GM18498 (cell line): Measurements from ENCODE around the gene FRMD4A.

Experiments used
- ATAC-seq: cut with Tn5 transposase; IDR thresholded peaks from one replicate; pipeline ENCODE4 v1.9.1; 2021; ENCODE audit warnings: mild to moderate bottlenecking, moderate library complexity; ENCODE audit not compliant: unreplicated experiment

Gene FRMD4A

DNA sequence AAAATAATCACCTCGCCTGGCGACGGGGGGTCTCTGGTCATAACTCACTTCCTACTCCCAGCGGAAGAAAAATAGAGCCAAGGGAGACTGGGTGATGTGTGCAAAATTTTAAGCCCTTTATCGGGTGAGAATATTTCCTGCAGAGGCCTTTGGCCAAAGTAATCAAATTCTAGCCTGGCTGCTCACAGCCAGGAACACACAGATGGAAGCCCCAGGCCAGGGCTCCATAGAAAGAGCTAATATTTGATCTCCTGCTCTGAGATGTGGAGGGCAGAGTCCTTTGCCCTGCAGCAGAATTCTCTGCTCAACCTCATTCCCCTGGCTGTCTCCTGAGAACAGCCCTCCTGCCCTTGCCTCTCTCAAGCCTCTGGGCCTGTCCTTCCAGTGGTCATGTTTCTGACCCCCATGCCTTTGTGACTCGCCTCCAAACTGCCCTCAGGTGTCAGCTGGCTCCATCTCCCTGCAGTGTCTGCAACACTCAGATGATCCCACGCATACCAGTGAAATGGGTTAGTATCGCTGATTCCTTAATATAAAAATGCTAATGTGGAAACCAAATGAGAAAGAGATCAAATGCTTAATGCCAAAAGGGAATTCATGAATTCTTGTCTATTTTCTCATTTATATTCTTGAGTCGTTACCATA lies 34.5 kb downstream of the FRMD4A start:
- no peak for ATAC-seq

DNA sequence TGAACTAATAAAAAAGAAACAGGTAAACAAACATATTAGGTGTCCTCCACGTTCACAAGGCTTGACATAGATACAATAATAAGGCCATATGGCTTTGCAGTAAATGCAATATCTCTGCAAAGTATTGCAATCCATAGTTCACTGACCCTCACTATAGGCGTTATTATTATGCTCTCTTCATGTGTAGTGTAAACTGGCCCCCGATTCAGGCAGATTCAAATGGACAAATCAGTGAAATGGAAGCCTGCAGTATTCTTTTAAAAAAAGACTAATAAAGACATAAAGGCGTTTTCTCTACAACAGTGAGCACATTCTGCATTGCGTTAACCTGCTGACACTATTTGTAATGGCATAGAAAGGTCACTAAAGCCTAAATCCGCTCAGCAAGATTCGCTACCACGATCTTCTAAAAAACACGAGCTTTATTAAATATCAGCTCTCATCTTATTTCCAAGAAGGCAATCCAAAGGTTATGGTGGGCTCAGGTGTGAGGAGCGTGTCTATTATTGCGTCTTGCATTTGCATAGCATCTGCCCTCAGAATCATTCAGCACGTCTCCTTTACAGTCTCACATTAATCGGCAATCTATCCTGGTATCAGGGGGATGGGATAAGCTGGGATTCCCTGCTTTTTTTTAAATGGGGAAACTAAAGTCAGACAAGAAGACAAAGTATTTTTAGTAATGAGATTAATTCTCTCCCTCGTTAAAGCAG lies 36.2 kb downstream of the FRMD4A start:
- no peak for ATAC-seq

DNA sequence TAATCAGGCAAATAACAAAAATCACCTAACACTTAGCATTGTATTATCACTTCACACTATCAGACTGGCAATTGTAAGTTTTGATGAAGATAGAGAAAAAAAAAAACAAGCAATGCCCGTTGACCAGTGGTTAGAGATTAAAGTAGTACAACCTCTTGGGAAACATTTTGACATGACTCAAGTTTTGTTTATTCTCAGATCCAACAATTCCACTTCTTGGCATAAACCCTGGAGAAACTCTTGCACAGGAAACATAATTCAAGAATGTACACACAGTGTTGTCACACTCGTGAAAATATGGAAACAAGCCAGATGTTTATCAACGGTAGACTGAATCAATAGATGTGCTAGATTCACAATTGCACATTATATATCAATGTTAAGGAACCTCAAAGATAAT lies 37.2 kb downstream of the FRMD4A start:
- no peak for ATAC-seq

DNA sequence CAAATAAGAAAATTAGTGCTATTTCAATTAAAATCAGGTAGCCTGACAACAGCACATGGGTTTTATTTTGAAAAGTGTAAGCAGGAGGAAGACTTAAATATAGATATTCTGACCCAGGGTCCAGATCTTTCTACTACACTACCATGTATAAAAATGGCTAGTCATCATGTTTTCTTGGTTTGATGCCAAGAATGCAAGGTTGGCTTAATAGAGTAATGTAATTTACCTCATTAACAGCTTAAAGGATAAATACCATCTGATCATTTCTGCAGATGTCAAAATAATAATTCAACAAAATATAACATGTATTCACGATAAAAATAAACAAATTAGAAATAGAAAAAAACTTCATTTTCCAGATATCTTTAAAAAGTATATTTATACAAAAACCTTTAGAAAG lies 39.4 kb downstream of the FRMD4A start:
- ATAC-seq: no peak

DNA sequence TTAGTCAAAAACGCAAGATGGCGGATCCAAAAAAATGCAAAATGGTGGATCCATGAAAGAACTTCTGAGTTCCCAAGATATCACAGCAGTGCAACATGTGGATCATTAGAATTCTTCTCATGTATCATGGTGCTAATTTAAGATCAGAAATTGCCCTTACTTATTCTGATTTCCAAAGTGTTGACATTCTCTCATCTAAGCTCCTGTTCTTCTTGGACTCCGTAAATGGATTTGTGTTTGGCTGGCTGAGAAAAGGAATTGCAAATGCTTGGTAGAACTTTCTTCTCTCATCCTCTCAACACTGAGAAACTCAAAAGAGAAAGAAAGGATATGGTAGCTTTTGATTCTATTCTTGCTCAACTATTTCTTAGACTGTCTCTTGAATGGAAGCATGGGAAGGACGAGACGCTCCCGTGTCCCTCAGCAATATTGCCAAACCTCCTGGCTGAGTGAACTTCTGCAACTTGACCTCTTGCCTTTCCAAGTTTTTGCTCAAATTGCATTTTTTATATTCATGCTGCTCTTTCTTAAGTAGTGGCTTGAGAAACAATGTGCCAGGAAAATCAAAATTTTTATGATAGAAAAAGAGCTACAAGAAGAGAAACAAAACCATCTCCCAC lies 44.7 kb downstream of the FRMD4A start:
- no peak for ATAC-seq

DNA sequence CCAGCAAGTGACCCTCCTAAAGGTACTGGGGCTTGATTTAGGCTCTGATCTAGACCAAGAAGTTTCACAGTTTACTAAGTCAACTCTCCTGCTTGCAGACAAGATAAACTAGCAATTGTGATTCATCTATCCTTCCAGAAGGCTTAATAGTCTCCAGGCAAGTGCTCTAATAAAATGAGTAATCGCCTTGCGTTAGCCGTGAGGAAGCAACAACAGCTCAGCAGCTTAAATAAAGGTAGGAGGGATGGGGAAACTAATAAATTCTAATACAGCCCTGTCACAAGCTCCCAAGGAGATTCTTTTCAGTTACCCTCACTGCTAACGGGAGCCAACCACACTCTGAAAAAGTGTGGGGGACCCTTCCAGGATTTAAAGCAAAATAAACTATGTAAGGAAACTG lies 48.4 kb downstream of the FRMD4A start:
- no peak for ATAC-seq

DNA sequence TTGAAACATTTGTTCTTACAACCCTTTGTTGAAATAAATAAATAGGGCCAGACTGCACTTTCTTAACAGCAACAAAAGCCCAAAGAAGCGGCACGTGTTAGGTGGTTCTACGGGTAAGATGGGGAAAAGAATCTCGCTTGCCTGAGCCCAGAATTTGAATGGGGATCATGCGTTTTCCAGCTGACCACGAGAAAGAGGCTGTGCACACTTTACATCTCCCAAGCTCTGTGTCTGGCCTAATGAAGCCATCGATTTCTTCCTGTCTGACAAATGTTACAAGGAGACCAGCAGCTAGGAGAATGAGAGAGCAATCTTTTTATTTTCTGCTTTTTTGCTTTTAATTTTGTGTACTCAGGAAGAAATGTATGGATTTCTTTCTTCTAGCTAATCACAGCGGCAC lies 52.2 kb downstream of the FRMD4A start:
- ATAC-seq: no peak

DNA sequence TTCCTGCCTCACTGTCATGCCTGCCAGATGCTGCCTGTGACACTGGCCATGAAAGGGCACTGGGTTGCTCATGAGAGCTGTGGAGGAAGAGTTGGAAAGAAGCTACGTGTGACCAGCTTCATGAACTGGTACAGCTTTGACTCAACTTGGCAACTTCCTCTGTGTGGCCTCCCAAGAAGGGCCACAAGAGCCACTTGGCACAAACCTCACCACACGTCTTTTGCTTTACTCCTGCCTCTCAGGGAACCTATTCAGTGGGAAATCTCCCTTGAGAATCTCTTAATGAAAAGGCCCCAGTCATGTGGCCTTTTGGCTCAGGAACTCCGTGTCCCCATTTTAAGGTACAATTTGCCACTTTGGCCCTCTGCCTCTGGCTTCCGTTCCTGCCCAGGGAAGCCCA lies 54.5 kb downstream of the FRMD4A start:
- no peak for ATAC-seq

DNA sequence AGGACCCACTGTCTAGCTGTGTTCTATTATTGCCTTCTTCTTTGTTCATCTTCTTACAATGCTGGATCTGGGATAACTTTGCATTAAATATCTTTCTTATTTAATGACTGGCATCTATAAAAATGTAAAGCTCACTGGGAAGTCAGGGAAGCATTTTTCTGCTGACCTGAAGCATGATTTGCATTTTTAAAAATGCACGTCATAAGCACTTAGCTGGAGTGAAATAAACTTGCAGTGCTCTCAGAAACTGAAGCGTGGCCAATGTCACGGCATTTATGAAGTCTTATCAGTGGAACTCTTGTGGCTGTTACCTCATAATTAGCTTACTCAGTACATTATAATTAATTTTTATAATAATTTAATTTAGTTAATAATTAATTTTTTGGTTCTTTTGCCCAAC lies 59.1 kb downstream of the FRMD4A start:
- ATAC-seq: no peak

DNA sequence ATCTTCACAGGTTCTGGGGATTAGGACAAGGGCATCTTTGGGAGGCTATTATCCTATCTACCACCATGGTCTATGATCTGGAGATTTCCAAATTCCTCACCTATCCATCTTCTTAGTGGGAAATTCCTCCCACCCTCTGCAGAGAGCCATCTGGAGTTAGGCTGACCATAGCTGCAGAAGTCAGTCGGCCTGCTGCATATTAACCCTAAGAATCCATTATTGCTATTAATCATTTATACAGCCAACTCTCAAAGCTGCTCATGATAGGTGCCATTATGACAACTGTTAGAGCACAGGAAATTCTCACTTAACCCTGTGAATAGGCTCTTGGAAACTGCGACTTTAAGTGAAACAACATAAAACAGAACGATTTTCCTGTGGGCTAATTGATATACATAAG lies 60.4 kb downstream of the FRMD4A start:
- ATAC-seq: no peak

DNA sequence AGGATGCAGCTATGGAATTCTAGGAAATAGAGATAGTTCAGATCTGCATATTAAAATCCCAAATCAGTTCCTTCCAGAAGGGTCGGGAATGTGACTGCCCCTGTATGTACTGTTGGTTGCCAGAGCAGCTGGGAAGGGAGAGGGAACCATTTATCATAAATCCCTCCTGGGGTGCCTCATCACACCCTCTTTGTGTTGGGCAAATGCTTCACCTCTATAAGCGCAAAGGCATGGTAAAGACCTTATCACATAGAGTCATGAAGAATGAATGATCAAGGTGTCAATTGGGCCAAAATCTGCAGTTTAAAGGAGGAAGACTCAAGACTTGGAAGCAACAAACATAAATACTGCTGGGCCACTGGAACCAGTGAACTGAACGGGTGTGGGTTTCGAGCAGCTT lies 65.0 kb downstream of the FRMD4A start:
- ATAC-seq: no peak

DNA sequence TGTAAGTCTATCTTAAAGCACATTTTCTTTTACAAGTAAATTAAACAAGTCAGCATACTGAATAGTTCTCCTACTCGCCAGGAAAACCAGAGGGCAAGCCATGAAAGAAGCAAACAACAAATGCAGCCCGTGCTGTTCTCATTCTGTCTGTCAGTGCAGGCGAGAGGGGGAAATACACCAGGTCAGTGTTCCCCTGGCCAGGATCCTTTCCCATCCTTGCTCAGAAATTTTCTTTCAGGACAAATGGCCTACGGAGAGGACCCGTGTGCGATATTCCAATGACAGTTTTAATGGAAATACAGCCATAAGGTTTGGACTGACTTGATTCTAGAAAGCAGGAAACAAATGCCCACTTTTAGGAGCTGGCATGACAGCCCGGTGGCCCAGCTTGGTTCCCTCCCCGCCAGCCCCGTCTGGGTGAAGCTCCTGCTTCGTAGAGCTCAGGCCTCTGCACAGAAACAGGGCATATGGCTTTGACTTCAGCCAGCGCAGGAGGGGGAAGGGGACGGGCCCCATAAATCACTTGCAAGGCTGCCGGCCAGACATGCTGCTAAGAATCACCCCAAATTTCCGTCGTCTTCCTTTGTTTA lies 67.8 kb downstream of the FRMD4A start:
- ATAC-seq: no peak

DNA sequence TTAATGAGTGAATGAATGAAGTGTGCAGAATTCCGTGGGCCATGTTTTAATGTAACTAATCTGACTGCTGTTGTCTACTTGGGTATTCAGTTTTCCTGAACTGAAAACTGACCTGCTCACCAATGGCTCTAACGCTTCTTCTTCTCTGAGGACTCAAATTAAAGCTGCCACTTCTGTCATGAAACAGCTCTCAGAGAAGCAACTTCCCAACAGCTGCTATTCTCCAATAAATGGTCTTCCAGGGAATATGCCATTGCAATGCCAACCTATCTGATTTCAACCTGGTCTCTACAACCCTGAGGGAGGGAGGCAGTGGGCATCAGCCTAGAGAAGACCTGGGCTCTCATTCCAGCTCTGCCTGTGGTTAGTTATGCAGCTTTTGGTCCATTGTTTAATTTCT lies 69.4 kb downstream of the FRMD4A start:
- no peak for ATAC-seq

DNA sequence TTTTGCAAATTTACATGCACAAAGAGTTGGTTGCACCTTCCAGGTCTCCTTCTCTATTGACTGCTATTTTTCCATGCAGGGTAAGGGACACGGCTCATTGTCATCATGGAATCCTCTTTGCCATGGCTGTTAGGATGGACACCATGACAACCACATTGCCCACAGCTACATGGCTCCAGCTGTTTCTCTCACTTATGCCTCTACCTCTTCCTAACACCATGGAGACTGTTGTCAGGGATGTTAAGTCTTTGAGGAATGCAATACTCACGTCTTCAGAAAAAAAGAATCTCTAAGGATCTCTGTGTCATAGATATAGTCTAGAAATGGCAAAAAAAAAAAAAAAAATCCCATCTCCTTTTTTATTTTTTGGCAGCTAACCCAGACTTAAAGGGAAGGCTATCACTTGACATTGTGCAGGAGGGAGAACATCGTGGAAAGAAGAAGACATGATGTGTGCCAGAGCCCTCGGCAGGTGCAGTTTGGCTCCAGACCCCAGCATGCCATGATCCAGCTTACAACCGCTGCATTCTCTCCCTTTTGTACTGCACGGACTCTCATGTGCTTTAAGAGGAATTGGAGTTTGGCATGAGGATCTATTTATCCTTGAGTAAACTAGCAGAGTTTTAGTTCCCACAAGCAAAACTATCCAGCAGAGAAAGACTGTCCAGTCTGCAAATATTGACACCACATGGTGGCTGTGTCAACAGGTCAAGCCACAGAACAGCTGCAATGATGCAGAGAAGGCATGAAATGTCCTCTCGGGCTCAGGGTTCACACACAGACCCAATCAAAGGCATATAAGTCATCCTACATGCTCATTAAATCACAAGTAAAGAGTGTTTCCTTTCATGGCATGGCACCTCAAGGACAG lies 70.8 kb downstream of the FRMD4A start:
- ATAC-seq: no peak

DNA sequence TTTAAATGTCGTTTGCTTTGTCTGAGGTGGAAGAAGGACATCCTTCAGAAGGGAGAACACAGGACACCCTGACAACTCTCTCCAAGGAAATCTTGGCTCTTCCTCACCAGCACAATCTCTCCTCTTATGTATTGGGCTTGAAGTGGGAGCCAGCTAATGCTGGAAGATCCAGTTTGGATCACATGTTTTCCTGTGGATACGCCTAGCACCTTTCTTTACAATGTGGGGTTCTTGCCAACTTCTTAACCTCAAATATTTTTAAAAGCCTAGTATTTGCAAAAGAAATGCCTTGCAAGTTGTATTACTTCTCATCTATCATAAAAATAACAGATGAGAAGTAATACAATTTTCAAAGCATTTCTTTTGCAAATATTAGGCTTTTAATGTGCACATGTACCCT lies 76.4 kb downstream of the FRMD4A start:
- ATAC-seq: no peak

DNA sequence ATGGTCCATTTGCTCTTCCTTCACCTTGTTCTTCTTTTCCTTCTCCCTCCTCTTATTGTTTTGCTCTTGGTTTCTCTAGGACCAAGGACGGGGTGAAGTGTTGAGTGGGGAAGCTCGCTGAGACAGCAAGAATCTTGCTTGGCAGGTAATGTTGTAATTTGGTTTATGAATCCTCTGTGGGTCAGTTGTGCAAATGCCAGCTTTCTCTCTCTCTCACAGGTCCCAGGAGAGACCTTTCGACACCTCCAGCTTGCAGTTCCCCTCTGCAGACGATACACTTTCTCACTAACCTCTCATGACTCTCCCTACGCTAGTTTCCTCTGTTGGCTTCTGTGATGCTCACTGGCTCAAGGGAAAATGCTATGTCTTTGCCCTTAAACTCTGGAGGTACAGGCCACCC lies 77.0 kb downstream of the FRMD4A start:
- no peak for ATAC-seq

DNA sequence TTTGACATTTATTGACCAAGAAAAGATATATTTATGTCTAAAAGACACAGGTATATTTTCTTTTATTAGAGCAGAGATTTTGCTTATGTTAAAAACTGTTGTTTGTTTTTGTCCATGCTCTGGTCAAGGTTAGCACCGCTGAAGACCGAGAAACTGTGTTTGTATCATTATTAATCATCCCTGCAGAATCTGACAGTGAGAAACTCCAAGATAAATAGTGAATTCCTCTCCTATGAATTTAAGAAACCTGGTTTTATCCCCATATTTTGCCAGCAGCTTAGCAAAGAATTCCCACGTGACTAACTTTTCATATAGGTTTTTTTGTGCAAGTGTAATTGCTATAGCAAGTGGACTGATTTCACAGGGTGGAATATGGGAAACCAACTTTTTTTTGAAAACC lies 77.6 kb downstream of the FRMD4A start:
- no peak for ATAC-seq

DNA sequence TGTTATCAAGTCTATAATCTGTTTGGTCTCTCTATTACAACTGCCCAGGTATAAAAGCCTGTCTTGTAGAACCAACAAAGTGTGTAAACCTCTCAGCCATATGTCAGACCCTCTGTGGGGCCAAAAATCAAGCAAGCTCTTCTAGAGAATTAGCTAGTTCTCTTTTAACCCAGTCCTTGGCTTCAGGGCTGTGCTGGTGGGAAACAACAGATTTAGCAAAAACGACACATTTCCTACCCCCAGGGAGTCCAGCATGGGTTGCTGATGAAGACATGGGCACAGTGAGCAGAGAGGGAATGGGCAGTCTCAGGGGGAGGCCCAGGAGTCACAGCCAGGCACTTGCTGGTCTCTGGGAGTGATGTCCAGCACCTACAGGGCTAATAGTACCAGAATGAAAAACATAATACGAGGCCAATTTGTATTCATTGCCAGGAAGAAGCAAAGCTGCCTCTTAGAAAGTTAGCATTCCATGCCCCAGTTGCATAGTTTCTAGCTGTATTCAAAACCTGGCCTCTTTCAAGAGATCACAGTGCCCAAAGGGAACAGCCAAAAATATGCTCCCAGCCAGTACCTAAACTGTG lies 80.1 kb downstream of the FRMD4A start:
- no peak for ATAC-seq

DNA sequence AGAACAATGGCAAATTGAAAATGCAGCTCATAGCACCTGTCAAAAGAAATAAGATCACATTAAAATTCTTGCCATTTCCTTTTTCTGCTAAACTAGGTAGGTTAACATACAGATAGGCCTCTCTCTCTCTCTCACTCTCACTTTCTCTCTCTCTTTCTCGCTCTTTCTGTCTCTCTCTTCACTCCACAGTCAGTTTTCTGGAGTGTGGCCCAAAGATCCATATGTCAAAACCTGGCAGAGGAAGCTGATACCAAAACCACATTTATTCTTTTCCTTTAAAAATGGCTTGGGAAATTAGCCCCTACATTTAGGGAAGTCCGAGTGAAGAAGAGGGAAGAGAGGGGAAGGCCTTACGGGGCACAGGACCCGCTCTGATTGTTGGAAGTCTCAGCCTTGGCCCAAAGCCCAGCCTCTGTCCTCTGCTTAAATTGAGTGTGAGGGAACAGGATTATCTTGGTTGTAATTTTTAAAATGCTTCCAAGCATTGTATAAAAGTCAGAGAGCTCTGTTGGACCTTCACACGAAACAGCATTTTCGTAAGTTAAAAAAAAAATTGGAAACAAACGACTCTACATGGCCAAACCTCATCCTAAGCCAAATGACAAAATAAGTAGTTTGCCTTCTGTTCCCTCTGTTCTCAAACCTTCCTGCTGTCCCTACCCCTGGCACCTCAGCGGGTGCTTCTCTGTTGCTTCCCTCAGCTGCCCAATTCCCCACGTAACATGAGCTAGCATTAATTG lies 83.2 kb downstream of the FRMD4A start:
- no peak for ATAC-seq

DNA sequence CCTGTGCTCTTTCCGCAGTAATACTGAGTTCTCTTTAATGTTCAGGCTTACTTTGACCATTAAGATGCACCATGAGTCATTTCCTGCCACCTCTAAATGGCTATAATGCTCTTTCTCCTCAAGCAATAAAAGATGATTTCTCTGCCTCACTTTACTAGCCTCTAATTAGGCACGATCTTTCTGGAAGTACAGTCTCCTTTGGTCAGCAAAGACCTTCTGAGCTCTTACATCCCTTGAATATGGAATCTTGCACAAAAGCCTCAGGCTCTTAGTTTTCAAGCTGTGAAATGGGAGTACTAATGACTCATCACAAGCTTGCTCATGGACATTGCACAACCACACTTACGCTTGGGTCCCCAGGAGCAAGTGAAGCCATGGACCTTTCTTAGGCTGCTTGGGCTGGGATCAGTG lies 85.9 kb downstream of the FRMD4A start:
- no peak for ATAC-seq
